Nephron (organoid): ENCODE measurements around the gene PNPLA6.
A peak's percentile ranks its signal among the peaks of the same experiment; 100 is the strongest.

Experiments used
- H3K27ac Mint-ChIP-seq, 3 experiments: 2 replicates each; pipeline ENCODE4 v1.8.0; 2020; ENCODE audit warnings: mixed read lengths in 3 of 3, mild to moderate bottlenecking in 2 of 3, moderate library complexity in 1 of 3
- H3K27me3 Mint-ChIP-seq: 2 replicates; pipeline ENCODE4 v1.8.0; 2021; ENCODE audit warnings: low read depth, mild to moderate bottlenecking, moderate library complexity, mixed read lengths
- H3K36me3 Mint-ChIP-seq: 2 replicates; pipeline ENCODE4 v1.8.0; 2020; ENCODE audit warnings: low read depth, mixed read lengths
- H3K4me1 Mint-ChIP-seq: 2 replicates; pipeline ENCODE4 v1.8.0; 2020; ENCODE audit warnings: mixed read lengths
- H3K4me3 Mint-ChIP-seq, 3 experiments: 2 replicates each; pipeline ENCODE4 v1.8.0; 2020; ENCODE audit warnings: mild to moderate bottlenecking in 3 of 3, mixed read lengths in 3 of 3, moderate library complexity in 2 of 3
- H3K9me3 Mint-ChIP-seq: 2 replicates; pipeline ENCODE4 v1.8.0; 2020; ENCODE audit warnings: mixed read lengths
- CTCF ChIP-seq, 3 experiments: fragments of 200-600 bp; sonication (generic); IDR thresholded peaks; one replicate each; pipeline ENCODE4 v1.5.0; 2021; ENCODE audit warnings: antibody characterized with exemption in 3 of 3; ENCODE audit not compliant: unreplicated experiment in 3 of 3

The PNPLA6 gene

GRCh38 chr19:7535047-7535997 is at the start of gene PNPLA6:
PNPLA6 (plus strand) TSS chr19:7535717; CDS start chr19:7535789, 72 bp downstream.
- Mint-ChIP-seq H3K4me1 (peaks cover 4% of the 10 kb centered on the region), H3K27ac (peak within 1 kb of the TSS; percentile 97 to 99 (median 97)), H3K27me3 (no peaks in the 10 kb centered on the region), H3K9me3 (no peaks in the 10 kb centered on the region), H3K36me3 (peaks cover 14% of the 10 kb centered on the region), H3K4me3 (peak within 1 kb of the TSS; percentile 95 to 100 (median 99))
- no peak for TF ChIP-seq CTCF (IDR thresholded peaks at IDR 0.05; ENCODE audit: unreplicated experiment in 3 of 3)

- Mint-ChIP-seq H3K27ac (peak overlapping the region; percentile 23 to 67 (median 42)), H3K9me3 (no peaks in the 10 kb centered on the region), H3K4me1 (peaks cover 19% of the 10 kb centered on the region), H3K27me3 (no peaks in the 10 kb centered on the region), H3K4me3 (peak overlapping the region in 1 of 3 experiments; percentile 21), H3K36me3 (no peaks in the 10 kb centered on the region)
- TF ChIP-seq CTCF (IDR thresholded peaks at IDR 0.05; ENCODE audit: unreplicated experiment in 3 of 3) = no peak
These were observed 48.6 kb upstream of the PNPLA6 start for GRCh38 chr19:7486923-7487322.

- H3K27ac Mint-ChIP-seq = peak within 1 kb of the TSS; percentile 96 to 98 (median 97)
- no peaks in the 10 kb centered on the region for H3K27me3 Mint-ChIP-seq
- peaks cover 14% of the 10 kb centered on the region for H3K4me1 Mint-ChIP-seq
- TF ChIP-seq CTCF (IDR thresholded peaks at IDR 0.05; ENCODE audit: unreplicated experiment in 3 of 3) = no peak
- peak within 1 kb of the TSS; percentile 77 to 87 (median 78) for H3K4me3 Mint-ChIP-seq
- no peaks in the 10 kb centered on the region for H3K9me3 Mint-ChIP-seq
- H3K36me3 Mint-ChIP-seq = no peaks in the 10 kb centered on the region
These were observed 46.7 kb upstream of the PNPLA6 start, which contains the start of gene PEX11G for GRCh38 chr19:7488736-7489353. PEX11G (minus strand) TSS chr19:7489035; CDS start chr19:7489010, 25 bp downstream.

GRCh38 chr19:7489609-7490044 is 45.9 kb upstream of the PNPLA6 start:
- Mint-ChIP-seq H3K27ac (peak overlapping the region; percentile 96 to 98 (median 97)), H3K27me3 (no peaks in the 10 kb centered on the region), H3K9me3 (no peaks in the 10 kb centered on the region), H3K4me3 (peak overlapping the region; percentile 73 to 87 (median 78)), H3K4me1 (peaks cover 18% of the 10 kb centered on the region), H3K36me3 (no peaks in the 10 kb centered on the region)
- TF ChIP-seq CTCF (IDR thresholded peaks at IDR 0.05; ENCODE audit: unreplicated experiment in 3 of 3) = no peak

- Mint-ChIP-seq H3K4me1 (peaks cover 19% of the 10 kb centered on the region), H3K9me3 (no peaks in the 10 kb centered on the region), H3K27ac (peak overlapping the region in 1 of 3 experiments; percentile 54), H3K36me3 (no peaks in the 10 kb centered on the region), H3K4me3 (no peak overlapping the region), H3K27me3 (peaks cover 5% of the 10 kb centered on the region)
- TF ChIP-seq CTCF (IDR thresholded peaks at IDR 0.05; ENCODE audit: unreplicated experiment in 3 of 3) = no peak
These were observed 43.4 kb upstream of the PNPLA6 start for GRCh38 chr19:7492142-7492541.
